Endothelial cell of umbilical vein (primary cell): ENCODE measurements around the gene CAMK2G.

Source experiments
- CTCF ChIP-seq, 2 donors: IDR thresholded peaks; 1 replicate in 1 of 2; 2 replicates in 1 of 2; pipeline ENCODE4 v1.5.1; 2011; ENCODE audit warnings: low read length in 2 of 2, mild to moderate bottlenecking in 2 of 2, moderate library complexity in 2 of 2, control low read depth in 1 of 2, inconsistent platforms in 1 of 2, low read depth in 1 of 2; ENCODE audit not compliant: insufficient read depth in 1 of 2; ENCODE audit errors: extremely low read depth in 1 of 2
- EZH2 ChIP-seq: IDR thresholded peaks from 2 replicates; pipeline ENCODE4 v1.6.1; 2012; ENCODE audit warnings: borderline replicate concordance, low read depth, mild to moderate bottlenecking, moderate library complexity, low read length, inconsistent platforms; ENCODE audit not compliant: severe bottlenecking
- JUN ChIP-seq: IDR thresholded peaks from 2 replicates; pipeline ENCODE4 v1.6.1; 2011; ENCODE audit warnings: borderline replicate concordance, low read depth; ENCODE audit not compliant: insufficient read length, insufficient read depth
- MYC ChIP-seq: IDR thresholded peaks from one replicate; pipeline ENCODE4 v1.6.1; 2011; ENCODE audit warnings: mild to moderate bottlenecking, low read depth, low read length
- POLR2A ChIP-seq: IDR thresholded peaks from 2 replicates; pipeline ENCODE4 v1.6.1; 2012; ENCODE audit warnings: low read depth, mild to moderate bottlenecking, control low read depth, low read length
- POLR2AphosphoS5 ChIP-seq: IDR thresholded peaks from 2 replicates; pipeline ENCODE4 v1.6.1; 2012; ENCODE audit warnings: low read depth, mild to moderate bottlenecking, control low read depth, low read length, moderate library complexity; ENCODE audit not compliant: insufficient read depth

DNA sequence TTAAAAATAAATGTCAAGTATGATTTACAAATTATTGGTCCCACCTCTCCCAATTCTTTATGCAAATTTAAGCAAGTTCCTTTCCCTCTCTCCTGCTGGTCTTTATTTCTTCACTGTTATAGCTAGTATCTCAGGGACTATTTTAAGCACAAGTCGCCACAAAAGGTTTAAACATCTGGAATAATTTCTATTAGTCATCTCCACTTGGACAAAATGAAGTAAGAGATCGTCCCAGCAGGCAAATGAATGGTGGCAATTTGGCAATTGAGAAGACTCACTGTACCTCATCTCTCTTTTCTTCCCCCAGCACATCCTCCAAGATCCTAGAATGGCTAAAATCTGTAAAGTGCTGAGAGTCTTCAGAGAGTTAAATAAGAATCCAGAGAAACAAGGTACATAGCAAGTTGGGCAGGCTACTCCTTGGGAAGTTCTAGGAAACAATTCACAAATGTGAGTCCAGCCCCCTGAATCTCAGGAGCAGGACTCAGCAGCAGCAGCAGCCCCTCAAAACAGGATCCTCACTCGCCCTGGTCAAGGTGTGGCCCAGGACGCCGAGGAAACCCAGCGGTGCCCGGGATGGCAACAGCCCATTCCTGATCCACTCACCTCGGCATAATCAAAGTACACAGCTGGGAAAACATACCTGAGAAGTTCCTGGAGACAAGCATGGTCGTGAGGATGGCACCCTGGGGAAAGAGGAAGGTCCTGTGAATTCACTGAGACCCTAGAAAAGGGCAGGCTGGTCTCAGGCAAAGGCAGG, 32.6 kb downstream of the CAMK2G start:
- no peak for TF ChIP-seq EZH2
- TF ChIP-seq POLR2AphosphoS5: no peak
- no peak for TF ChIP-seq CTCF (IDR thresholded peaks at IDR 0.05; ENCODE audit: extremely low read depth in 1 of 2, insufficient read depth in 1 of 2, low read depth in 1 of 2, low read length in 2 of 2)
- no peak for TF ChIP-seq POLR2A
- TF ChIP-seq JUN: no peak
- TF ChIP-seq MYC: no peak
